HG03175 (cell line): ENCODE data around the gene PPP1R13B.

Experiments used
- ATAC-seq: cut with Tn5 transposase; IDR thresholded peaks from one replicate; pipeline ENCODE4 v1.9.1; 2021; ENCODE audit warnings: mild to moderate bottlenecking, moderate library complexity; ENCODE audit not compliant: unreplicated experiment

PPP1R13B gene

GRCh38 chr14:103880348-103881267 is 33.2 kb upstream of the PPP1R13B start:
- ATAC-seq, result no peak

- ATAC-seq, result no peak
Observed at GRCh38 chr14:103879570-103880347, 32.4 kb upstream of the PPP1R13B start.

- no peak for ATAC-seq
Observed at GRCh38 chr14:103879118-103879569, 31.8 kb upstream of the PPP1R13B start.

- no peak for ATAC-seq
Observed at GRCh38 chr14:103878180-103878579, 30.8 kb upstream of the PPP1R13B start.

GRCh38 chr14:103875010-103875409 is 27.6 kb upstream of the PPP1R13B start:
- no peak for ATAC-seq

GRCh38 chr14:103872481-103873113 is 25.2 kb upstream of the PPP1R13B start:
- peak; percentile 8 for ATAC-seq

GRCh38 chr14:103871596-103872480 is 24.5 kb upstream of the PPP1R13B start:
- ATAC-seq, result peak; percentile 77

GRCh38 chr14:103870891-103871595 is 23.7 kb upstream of the PPP1R13B start:
- no peak for ATAC-seq

- no peak for ATAC-seq
Observed at GRCh38 chr14:103870144-103870876, 22.9 kb upstream of the PPP1R13B start.

GRCh38 chr14:103869406-103870143 is 22.2 kb upstream of the PPP1R13B start:
- no peak for ATAC-seq

- ATAC-seq, result no peak
Observed at GRCh38 chr14:103868242-103868897, 21.0 kb upstream of the PPP1R13B start.

- ATAC-seq, result no peak
Observed at GRCh38 chr14:103867523-103867953, 20.2 kb upstream of the PPP1R13B start.

- no peak for ATAC-seq
Observed at GRCh38 chr14:103867020-103867419, 19.6 kb upstream of the PPP1R13B start.

- no peak for ATAC-seq
Observed at GRCh38 chr14:103863245-103863644, 15.9 kb upstream of the PPP1R13B start.

GRCh38 chr14:103862393-103862782 is 15.0 kb upstream of the PPP1R13B start:
- ATAC-seq, result no peak

- ATAC-seq, result no peak
Observed at GRCh38 chr14:103861413-103862392, 14.3 kb upstream of the PPP1R13B start.
